ENCODE results near the gene IL4I1. TPM values are rescaled to one million over a fixed set of nuclear protein-coding genes. Genes with fewer than 3 reads are reported as not detected.
A peak's percentile ranks its signal among the peaks of the same experiment; 100 is the strongest.

Gene IL4I1
- total and polyA plus RNA-seq, 12 donors, result 0.18 to 3.2 (median 1.2) TPM

- no peak for TF ChIP-seq POLR2A (IDR thresholded peaks at IDR 0.05)
- TF ChIP-seq, protein P1, sequence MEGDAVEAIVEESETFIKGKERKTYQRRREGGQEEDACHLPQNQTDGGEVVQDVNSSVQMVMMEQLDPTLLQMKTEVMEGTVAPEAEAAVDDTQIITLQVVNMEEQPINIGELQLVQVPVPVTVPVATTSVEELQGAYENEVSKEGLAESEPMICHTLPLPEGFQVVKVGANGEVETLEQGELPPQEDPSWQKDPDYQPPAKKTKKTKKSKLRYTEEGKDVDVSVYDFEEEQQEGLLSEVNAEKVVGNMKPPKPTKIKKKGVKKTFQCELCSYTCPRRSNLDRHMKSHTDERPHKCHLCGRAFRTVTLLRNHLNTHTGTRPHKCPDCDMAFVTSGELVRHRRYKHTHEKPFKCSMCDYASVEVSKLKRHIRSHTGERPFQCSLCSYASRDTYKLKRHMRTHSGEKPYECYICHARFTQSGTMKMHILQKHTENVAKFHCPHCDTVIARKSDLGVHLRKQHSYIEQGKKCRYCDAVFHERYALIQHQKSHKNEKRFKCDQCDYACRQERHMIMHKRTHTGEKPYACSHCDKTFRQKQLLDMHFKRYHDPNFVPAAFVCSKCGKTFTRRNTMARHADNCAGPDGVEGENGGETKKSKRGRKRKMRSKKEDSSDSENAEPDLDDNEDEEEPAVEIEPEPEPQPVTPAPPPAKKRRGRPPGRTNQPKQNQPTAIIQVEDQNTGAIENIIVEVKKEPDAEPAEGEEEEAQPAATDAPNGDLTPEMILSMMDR (IDR thresholded peaks at IDR 0.05), result no peak
- DNase-seq, result peak in 3 of 7 donors; percentile 37 to 67 (median 40)
- intact Hi-C loops (cut with DNase I), result no loop called here
- WGBS, 4 donors, result 91 to 97% (median 95%) methylated on average over 12 of the region's 12 CpGs
- no peaks in the 10 kb centered on the region for H3K9me3 ChIP-seq (replicated peaks in 1 of 3)
- H3K27ac ChIP-seq, result no peak overlapping the region
- H3K4me3 ChIP-seq, result no peak overlapping the region
- H3K4me1 ChIP-seq (replicated peaks in 1 of 2), result peaks cover 16 to 21% of the 10 kb centered on the region in 2 donors
- no peaks in the 10 kb centered on the region for H3K27me3 ChIP-seq
- peaks cover 0 to 56% of the 10 kb centered on the region in 2 donors for H3K36me3 ChIP-seq (replicated peaks in 1 of 2)
These were observed 17.3 kb downstream of the IL4I1 start for GRCh38 chr19:49879243-49879963.

DNA sequence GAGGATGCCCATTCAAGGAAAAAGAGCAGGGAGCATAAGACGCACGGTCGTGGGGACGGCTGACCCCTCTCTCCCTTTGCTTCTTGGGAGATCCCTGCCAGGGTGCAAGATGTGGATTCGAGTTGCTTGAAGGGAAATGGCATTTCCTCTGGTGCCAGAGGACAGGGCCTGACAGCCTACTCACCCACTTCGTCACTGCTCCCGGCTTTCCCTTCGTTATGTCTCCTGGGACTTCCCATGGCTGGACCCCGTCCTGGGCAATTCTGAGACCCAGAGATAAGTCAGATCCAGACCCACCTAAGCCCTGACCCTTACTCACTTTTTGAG, 18.0 kb downstream of the IL4I1 start:
- peak in 3 of 7 donors; percentile 31 to 68 (median 31) for DNase-seq
- no peaks in the 10 kb centered on the region for H3K27me3 ChIP-seq
- peaks cover 0 to 49% of the 10 kb centered on the region in 2 donors for H3K36me3 ChIP-seq (replicated peaks in 1 of 2)
- intact Hi-C loops (cut with DNase I), result no loop called here
- TF ChIP-seq POLR2A (IDR thresholded peaks at IDR 0.05), result no peak
- TF ChIP-seq, protein P1 (IDR thresholded peaks at IDR 0.05), result no peak
- 82 to 91% (median 87%) methylated on average over 9 of the region's 9 CpGs for WGBS, 4 donors
- H3K4me3 ChIP-seq, result peak overlapping the region in 1 of 4 donors; percentile 84
- peaks cover 16 to 26% of the 10 kb centered on the region in 2 donors for H3K4me1 ChIP-seq (replicated peaks in 1 of 2)
- H3K27ac ChIP-seq, result peak overlapping the region in 3 of 5 donors; percentile 91 to 99 (median 99)
- no peaks in the 10 kb centered on the region for H3K9me3 ChIP-seq (replicated peaks in 1 of 3)

DNA sequence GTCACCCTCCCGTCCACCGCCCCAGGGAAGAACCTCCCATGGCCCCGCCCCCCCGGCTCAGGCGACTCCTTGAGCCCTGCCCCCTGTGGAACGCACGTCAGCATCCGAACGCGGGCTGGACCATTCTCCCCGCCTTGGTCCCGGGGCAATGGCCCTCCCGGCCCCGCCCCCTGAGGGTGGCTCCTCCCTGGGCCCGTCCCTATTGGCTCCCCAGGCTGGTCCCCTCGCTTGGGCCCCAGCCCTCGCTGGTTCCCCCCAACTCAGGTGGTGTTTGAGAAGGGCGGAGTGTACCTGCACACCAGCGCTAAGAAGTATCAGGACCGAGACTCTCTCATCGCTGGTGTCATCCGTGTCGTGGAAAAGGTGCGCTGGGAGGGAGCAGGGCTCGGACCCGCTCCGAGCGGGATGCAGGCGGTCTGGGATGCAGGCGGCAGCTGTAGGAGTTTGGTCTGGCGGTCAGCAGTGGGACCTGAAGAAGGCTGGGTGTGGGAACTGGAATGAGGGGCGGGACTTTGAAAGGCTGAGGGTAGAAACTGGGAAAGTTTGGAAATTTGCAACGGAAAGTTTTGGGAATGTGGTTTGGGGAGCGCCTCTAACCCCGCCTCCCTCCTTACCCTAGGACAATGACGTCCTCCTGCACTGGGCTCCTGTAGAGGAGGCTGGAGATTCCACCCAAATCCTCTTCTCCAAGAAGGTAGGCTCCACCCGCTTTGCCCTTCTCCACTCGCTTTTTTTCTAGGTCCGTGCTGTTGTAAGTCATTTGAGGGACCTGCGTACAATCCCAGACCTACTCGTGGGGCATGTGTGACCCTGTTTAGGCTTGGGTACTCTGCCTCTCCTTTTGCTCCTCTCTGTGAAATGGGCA, 18.6 kb downstream of the IL4I1 start:
- Histone ChIP-seq H3K4me1 (replicated peaks in 1 of 2) (peaks cover 16 to 26% of the 10 kb centered on the region in 2 donors), H3K36me3 (replicated peaks in 1 of 2) (peaks cover 0 to 43% of the 10 kb centered on the region in 2 donors), H3K27me3 (no peaks in the 10 kb centered on the region), H3K4me3 (peak overlapping the region in 3 of 4 donors; percentile 45 to 95 (median 84)), H3K9me3 (replicated peaks in 1 of 3) (no peaks in the 10 kb centered on the region), H3K27ac (peak overlapping the region; percentile 91 to 99 (median 99))
- DNase-seq, result peak; percentile 98 to 99 (median 99)
- 9 to 16% (median 12%) methylated on average over 26 to 41 of the region's 41 CpGs for WGBS, 4 donors
- intact Hi-C loops (cut with DNase I), result no loop called here
- TF ChIP-seq, protein P1 (IDR thresholded peaks at IDR 0.05), result no peak
- TF ChIP-seq POLR2A (IDR thresholded peaks at IDR 0.05), result no peak

All from adrenal gland (tissue), 12 donors.